BJ (cell line): ENCODE results near the gene SORBS1. TPM values are rescaled to one million over a fixed set of nuclear protein-coding genes. Genes with fewer than 3 reads are reported as not detected.

ENCODE experiments used
- CTCF ChIA-PET: fragments of 350-600 bp; formaldehyde crosslinking; extraction: SDS; loops from one replicate; lab custom pipeline; 2021; ENCODE audit warnings: antibody characterized with exemption, inconsistent platforms; lab: Yijun Ruan, JAX
- POLR2A ChIA-PET: fragments of 300-600 bp; sonication (Branson Sonifier 250); formaldehyde crosslinking; extraction: SDS; loops from one replicate; lab custom pipeline; 2021; ENCODE audit warnings: antibody characterized with exemption; lab: Charles Lee
- DNase-seq: peaks from one replicate; pipeline ENCODE4 v3.0.0-alpha.2; 2011; ENCODE audit warnings: low read depth
- H3K27me3 ChIP-seq: 2 replicates; pipeline ENCODE4 v1.6.0; 2011; ENCODE audit warnings: low read length; ENCODE audit not compliant: control insufficient read depth, insufficient read depth
- H3K36me3 ChIP-seq: 2 replicates; pipeline ENCODE4 v1.5.1; 2011; ENCODE audit warnings: low read length; ENCODE audit not compliant: control insufficient read depth, insufficient read depth
- H3K4me3 ChIP-seq: 2 replicates; pipeline ENCODE4 v1.5.1; 2011; ENCODE audit warnings: low read depth, mild to moderate bottlenecking, control low read depth, low read length
- polyA plus RNA-seq: library from polyadenylated mRNA; depleted of rRNA; stranded (reverse); fragments of >200 nt; gene quantifications from 2 replicates; pipeline ENCODE4 v1.2.3, GENCODE V29; 2011
- TF ChIP-seq, protein P1 (sequence below): IDR thresholded peaks from 2 replicates; pipeline ENCODE4 v1.5.1; 2011; ENCODE audit warnings: low read depth, mild to moderate bottlenecking, control low read depth, inconsistent platforms, low read length, moderate library complexity; ENCODE audit not compliant: insufficient read depth

Gene SORBS1
- polyA plus RNA-seq, 1 experiment, result 1.8 TPM

DNA sequence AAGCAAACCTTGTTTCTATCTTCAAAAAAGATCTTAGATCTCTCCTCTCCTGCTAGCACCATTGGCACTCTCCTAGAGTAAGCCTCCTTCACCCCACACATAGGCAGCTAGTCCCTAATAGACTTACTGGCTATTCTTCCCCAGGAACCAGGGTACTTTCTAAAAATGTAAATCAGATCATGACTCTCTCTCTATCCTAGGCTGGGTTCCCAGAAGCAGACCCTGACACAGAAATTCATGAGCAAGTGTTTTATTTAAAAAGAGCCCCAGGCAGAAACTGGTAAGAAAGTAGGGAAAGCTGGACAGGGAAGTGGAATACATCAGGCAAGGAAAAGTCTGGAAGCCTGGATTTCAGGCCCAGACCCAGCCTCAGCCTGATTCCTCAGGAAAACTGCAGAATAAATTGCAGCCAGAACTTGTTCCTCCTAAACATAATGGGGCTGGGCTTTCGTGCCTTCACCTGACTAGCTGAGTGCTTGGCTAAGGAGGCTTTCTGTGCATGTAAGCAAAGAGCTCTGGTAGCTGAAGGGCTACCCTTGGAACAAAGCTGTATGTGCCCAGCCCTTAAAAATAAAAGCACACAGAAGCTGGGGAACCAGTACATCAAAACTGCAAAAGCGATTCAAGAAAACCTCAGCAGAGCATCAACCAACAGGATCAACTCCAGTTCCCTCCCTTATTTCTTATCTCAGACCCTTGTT is 18.8 kb upstream of the SORBS1 start:
- no peak for DNase-seq
- Histone ChIP-seq H3K36me3 (no peaks in the 10 kb centered on the region), H3K27me3 (peaks cover 2% of the 10 kb centered on the region; the same call in 1 of the 2 replicates), H3K4me3 (no peak overlapping the region)
- CTCF ChIA-PET, result no interaction called here
- POLR2A ChIA-PET, result no interaction called here
- TF ChIP-seq, protein P1, sequence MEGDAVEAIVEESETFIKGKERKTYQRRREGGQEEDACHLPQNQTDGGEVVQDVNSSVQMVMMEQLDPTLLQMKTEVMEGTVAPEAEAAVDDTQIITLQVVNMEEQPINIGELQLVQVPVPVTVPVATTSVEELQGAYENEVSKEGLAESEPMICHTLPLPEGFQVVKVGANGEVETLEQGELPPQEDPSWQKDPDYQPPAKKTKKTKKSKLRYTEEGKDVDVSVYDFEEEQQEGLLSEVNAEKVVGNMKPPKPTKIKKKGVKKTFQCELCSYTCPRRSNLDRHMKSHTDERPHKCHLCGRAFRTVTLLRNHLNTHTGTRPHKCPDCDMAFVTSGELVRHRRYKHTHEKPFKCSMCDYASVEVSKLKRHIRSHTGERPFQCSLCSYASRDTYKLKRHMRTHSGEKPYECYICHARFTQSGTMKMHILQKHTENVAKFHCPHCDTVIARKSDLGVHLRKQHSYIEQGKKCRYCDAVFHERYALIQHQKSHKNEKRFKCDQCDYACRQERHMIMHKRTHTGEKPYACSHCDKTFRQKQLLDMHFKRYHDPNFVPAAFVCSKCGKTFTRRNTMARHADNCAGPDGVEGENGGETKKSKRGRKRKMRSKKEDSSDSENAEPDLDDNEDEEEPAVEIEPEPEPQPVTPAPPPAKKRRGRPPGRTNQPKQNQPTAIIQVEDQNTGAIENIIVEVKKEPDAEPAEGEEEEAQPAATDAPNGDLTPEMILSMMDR, result no peak

DNA sequence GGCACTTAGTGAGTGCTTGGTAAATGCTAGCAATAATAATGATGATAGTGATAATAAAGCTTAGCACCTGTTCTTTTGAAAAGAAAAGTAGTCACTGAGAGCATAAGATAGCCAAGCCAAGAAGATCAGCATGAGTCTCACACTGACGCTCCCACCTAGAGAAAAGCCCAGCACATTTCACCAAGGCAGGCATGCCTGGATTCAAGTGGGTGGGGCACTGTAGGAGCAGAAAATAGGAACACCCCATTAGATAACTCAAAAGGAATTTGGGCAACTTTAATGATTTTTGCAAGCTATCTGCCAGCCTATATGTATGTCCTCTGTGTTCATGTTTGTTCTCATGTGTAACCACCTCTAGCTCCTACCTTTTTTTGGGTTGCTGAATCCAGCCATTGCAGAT is 18.1 kb upstream of the SORBS1 start:
- CTCF ChIA-PET, result no interaction called here
- H3K27me3 ChIP-seq, result peaks cover 2% of the 10 kb centered on the region; the same call in 1 of the 2 replicates
- POLR2A ChIA-PET, result no interaction called here
- TF ChIP-seq, protein P1, result no peak
- no peak overlapping the region for H3K4me3 ChIP-seq
- H3K36me3 ChIP-seq, result no peaks in the 10 kb centered on the region
- DNase-seq, result no peak

DNA sequence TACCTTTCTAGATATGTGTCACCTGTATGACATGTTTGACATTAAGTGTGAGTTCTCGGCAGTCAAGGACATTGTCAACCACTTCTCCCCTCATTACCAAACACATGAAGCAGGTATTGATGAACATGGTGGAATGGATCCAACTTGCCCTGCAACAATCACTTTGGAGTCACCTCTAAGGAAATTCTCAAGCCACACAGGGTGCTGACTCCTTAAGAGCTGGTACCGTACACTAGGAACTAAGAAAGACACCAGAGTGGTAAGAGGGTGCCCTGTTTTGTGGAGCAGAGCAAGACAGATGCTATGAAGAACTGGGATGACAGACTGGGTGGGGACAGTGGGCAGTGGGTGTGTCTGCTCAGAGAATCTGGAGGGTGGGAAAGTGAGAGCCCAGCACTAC is 17.4 kb upstream of the SORBS1 start:
- ChIA-PET POLR2A (no interaction called here), CTCF (interaction anchor here (1.4 kb wide), 1 partner anchor 11 kb away, joined by 3 read pairs; no protein-coding TSS in a partner anchor)
- H3K36me3 ChIP-seq, result no peaks in the 10 kb centered on the region
- H3K4me3 ChIP-seq, result no peak overlapping the region
- peaks cover 2% of the 10 kb centered on the region; the same call in 1 of the 2 replicates for H3K27me3 ChIP-seq
- TF ChIP-seq, protein P1, result no peak
- DNase-seq, result no peak

DNA sequence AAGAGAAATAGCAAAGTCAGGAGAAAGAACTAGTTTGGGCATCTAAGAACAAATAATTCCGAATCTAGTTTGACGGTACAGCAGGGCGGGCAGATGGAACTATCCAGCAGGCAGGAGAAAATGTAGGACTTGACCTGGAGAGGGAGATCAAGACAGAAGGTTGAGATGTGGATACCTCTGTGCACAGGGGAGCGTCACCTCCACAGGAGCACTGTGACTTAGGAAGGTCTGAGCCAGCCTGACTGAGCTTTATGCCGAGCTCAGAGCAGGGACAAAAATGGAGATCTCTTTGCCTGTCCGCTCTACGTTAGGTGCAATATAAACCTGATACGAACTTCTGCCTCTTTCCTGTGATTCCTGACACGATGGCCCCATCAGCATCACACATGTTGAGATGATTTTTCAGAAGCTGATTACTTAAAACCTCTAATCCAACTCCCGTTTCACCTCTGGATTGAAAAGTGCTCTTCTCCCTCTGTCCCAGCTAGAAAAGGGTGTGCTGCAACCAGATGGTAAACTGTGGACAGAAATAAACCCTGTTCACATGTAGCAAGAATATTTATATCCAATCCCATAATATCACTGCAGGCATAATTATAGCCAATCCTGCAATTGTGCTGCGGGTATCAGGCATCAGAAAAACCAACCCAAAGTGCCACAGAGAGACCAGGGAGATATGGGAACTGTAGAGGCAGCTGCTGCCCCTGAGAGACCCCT is 13.6 kb upstream of the SORBS1 start:
- Histone ChIP-seq H3K27me3 (peaks cover 2% of the 10 kb centered on the region), H3K4me3 (no peak overlapping the region), H3K36me3 (no peaks in the 10 kb centered on the region)
- ChIA-PET POLR2A (no interaction called here), CTCF (no interaction called here)
- TF ChIP-seq, protein P1, result no peak
- no peak for DNase-seq

DNA sequence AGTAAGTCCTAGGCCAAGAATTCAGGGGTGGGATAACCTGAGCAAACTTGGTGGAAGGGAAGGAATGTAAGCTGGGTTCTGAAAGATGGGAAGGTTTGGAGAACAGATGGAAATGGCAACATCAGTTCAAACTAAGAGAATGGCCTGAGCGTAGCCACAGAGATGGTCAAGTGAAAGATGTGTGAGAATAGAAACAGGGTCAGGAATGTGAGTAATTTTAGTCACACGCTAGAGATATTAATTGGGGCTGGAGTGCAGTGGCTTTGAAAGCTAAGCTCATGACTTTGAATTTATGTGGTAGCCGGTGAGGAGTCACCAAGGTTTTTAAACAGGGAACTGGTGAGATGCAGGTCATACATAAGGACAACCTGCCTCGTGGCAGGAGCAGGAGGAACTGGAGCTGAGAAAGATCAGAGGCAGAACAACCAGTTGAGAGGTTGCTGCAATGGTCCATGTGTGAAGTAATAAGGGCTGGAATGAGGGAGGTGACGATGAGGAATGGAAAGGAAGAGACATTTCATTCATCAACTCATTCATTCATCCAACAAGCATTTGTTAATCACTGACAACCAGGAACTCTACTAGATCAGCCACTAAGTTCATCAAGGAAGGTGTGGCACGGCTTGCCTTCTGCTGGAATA is 12.9 kb upstream of the SORBS1 start:
- Histone ChIP-seq H3K27me3 (peaks cover 2% of the 10 kb centered on the region), H3K4me3 (no peak overlapping the region), H3K36me3 (no peaks in the 10 kb centered on the region)
- CTCF ChIA-PET, result no interaction called here
- POLR2A ChIA-PET, result no interaction called here
- TF ChIP-seq, protein P1, result no peak
- DNase-seq, result no peak
